Astrocyte (in vitro differentiated cells and primary cell): Measurements from ENCODE around the gene OPTN. TPM values are rescaled to one million over a fixed set of nuclear protein-coding genes. Genes with fewer than 3 reads are reported as not detected.
"Not testable (repeated sequence)": the region's sequence is repeated elsewhere in the genome, so short reads cannot be mapped to it uniquely, and the experiment has no call there.

ENCODE experiments used
- DNase-seq: peaks from one replicate; pipeline ENCODE4 v3.0.0-alpha.2; 2010; ENCODE audit warnings: low read depth
- FAIRE-seq: peaks from 2 replicates; lab custom pipeline; 2011; peaks lifted over from hg19 to GRCh38; lab: Jason Lieb, UNC
- H2AFZ ChIP-seq: 2 replicates; pipeline ENCODE4 v1.6.0; 2012; ENCODE audit warnings: low read depth, low read length, inconsistent platforms
- H3K27ac ChIP-seq: 2 replicates; pipeline ENCODE4 v1.5.1; 2011; ENCODE audit warnings: low read depth, low read length, inconsistent platforms
- H3K27me3 ChIP-seq: 2 replicates; pipeline ENCODE4 v1.6.0; 2011; ENCODE audit warnings: low read length, inconsistent platforms; ENCODE audit not compliant: insufficient read depth
- H3K36me3 ChIP-seq: 2 replicates; pipeline ENCODE4 v1.5.1; 2011; ENCODE audit warnings: low read length, inconsistent platforms; ENCODE audit not compliant: insufficient read depth
- H3K4me1 ChIP-seq: 2 replicates; pipeline ENCODE4 v1.5.1; 2011; ENCODE audit warnings: low read length, inconsistent platforms; ENCODE audit not compliant: insufficient read depth
- H3K4me2 ChIP-seq: 2 replicates; pipeline ENCODE4 v1.6.0; 2012; ENCODE audit warnings: low read length, inconsistent platforms
- H3K4me3 ChIP-seq: 2 replicates; pipeline ENCODE4 v1.5.1; 2011; ENCODE audit warnings: low read depth, mild to moderate bottlenecking, low read length, inconsistent platforms; ENCODE audit not compliant: insufficient read depth
- H3K79me2 ChIP-seq: 2 replicates; pipeline ENCODE4 v1.6.0; 2012; ENCODE audit warnings: mild to moderate bottlenecking, low read length, inconsistent platforms; ENCODE audit not compliant: insufficient read depth
- H3K9ac ChIP-seq: 2 replicates; pipeline ENCODE4 v1.6.0; 2012; ENCODE audit warnings: mild to moderate bottlenecking, low read length, inconsistent platforms
- H3K9me3 ChIP-seq: 2 replicates; pipeline ENCODE4 v1.5.1; 2012; ENCODE audit warnings: low read depth, mild to moderate bottlenecking, low read length, inconsistent platforms; ENCODE audit not compliant: insufficient read depth
- H4K20me1 ChIP-seq: 2 replicates; pipeline ENCODE4 v1.6.0; 2012; ENCODE audit warnings: low read length, inconsistent platforms; ENCODE audit not compliant: insufficient read depth
- H3K27ac Mint-ChIP-seq: one replicate; pipeline ENCODE4 v1.8.0; 2021; ENCODE audit warnings: mild to moderate bottlenecking, mixed read lengths; ENCODE audit not compliant: unreplicated experiment
- H3K27me3 Mint-ChIP-seq: one replicate; pipeline ENCODE4 v1.8.0; 2021; ENCODE audit warnings: low read depth, mixed read lengths; ENCODE audit not compliant: unreplicated experiment
- H3K36me3 Mint-ChIP-seq: one replicate; pipeline ENCODE4 v1.8.0; 2021; ENCODE audit warnings: low read depth, mixed read lengths; ENCODE audit not compliant: unreplicated experiment
- H3K4me1 Mint-ChIP-seq: one replicate; pipeline ENCODE4 v1.8.0; 2021; ENCODE audit warnings: low read depth, mixed read lengths; ENCODE audit not compliant: unreplicated experiment
- H3K4me3 Mint-ChIP-seq: one replicate; pipeline ENCODE4 v1.8.0; 2021; ENCODE audit warnings: mild to moderate bottlenecking, moderate library complexity, mixed read lengths; ENCODE audit not compliant: unreplicated experiment
- H3K9me3 Mint-ChIP-seq: one replicate; pipeline ENCODE4 v1.8.0; 2021; ENCODE audit warnings: mild to moderate bottlenecking, mixed read lengths; ENCODE audit not compliant: unreplicated experiment
- CTCF ChIP-seq: IDR thresholded peaks from 2 replicates; pipeline ENCODE4 v1.5.1; 2011; ENCODE audit warnings: low read depth, mild to moderate bottlenecking, inconsistent platforms, low read length, moderate library complexity; ENCODE audit not compliant: insufficient read depth
- EZH2 ChIP-seq: IDR thresholded peaks from 2 replicates; pipeline ENCODE4 v1.6.1; 2012; ENCODE audit warnings: mild to moderate bottlenecking, low read length, inconsistent platforms; ENCODE audit not compliant: insufficient read depth
- total RNA-seq: library from RNA; stranded (reverse); gene quantifications from 2 replicates; pipeline ENCODE4 v1.2.1, GENCODE V29; 2021

Gene OPTN
- total RNA-seq, 1 donor from 2014 or later: 164 TPM

GRCh38 chr10:13146379-13146778 lies 46.4 kb downstream of the OPTN start:
- Histone ChIP-seq H2AFZ (no peak overlapping the region), H3K79me2 (no peaks in the 10 kb centered on the region), H3K36me3 (peaks cover 5% of the 10 kb centered on the region), H3K27ac (no peak overlapping the region), H3K9me3 (no peaks in the 10 kb centered on the region), H3K27me3 (no peaks in the 10 kb centered on the region), H4K20me1 (peaks cover 4% of the 10 kb centered on the region), H3K9ac (no peak overlapping the region), H3K4me2 (no peak overlapping the region), H3K4me3 (no peak overlapping the region), H3K4me1 (no peaks in the 10 kb centered on the region)
- FAIRE-seq (no peak), DNase-seq (no peak)
- peaks cover 5% of the 10 kb centered on the region for H3K4me1 Mint-ChIP-seq
- peaks cover 5% of the 10 kb centered on the region for H3K9me3 Mint-ChIP-seq
- TF ChIP-seq EZH2: no peak
- TF ChIP-seq CTCF: no peak
- H3K4me3 Mint-ChIP-seq: no peak overlapping the region
- no peaks in the 10 kb centered on the region for H3K27me3 Mint-ChIP-seq
- H3K27ac Mint-ChIP-seq: no peak overlapping the region
- peaks cover 32% of the 10 kb centered on the region for H3K36me3 Mint-ChIP-seq

GRCh38 chr10:13147161-13147560 lies 47.2 kb downstream of the OPTN start:
- peaks cover 5% of the 10 kb centered on the region for H3K9me3 Mint-ChIP-seq
- Histone ChIP-seq H3K79me2 (no peaks in the 10 kb centered on the region), H3K4me1 (no peaks in the 10 kb centered on the region), H3K9ac (no peak overlapping the region), H3K9me3 (no peaks in the 10 kb centered on the region), H2AFZ (no peak overlapping the region), H3K4me3 (no peak overlapping the region), H3K4me2 (no peak overlapping the region), H3K27me3 (no peaks in the 10 kb centered on the region), H3K36me3 (peaks cover 5% of the 10 kb centered on the region), H4K20me1 (peaks cover 4% of the 10 kb centered on the region), H3K27ac (no peak overlapping the region)
- TF ChIP-seq EZH2 (no peak), CTCF (no peak)
- FAIRE-seq (no peak), DNase-seq (no peak)
- H3K27me3 Mint-ChIP-seq: no peaks in the 10 kb centered on the region
- H3K27ac Mint-ChIP-seq: no peak overlapping the region
- H3K4me3 Mint-ChIP-seq: no peak overlapping the region
- peaks cover 5% of the 10 kb centered on the region for H3K4me1 Mint-ChIP-seq
- H3K36me3 Mint-ChIP-seq: peaks cover 29% of the 10 kb centered on the region

- DNase-seq: no peak
- Histone ChIP-seq H3K4me2 (no peak overlapping the region), H3K4me1 (no peaks in the 10 kb centered on the region), H3K79me2 (no peaks in the 10 kb centered on the region), H2AFZ (no peak overlapping the region), H3K9ac (no peak overlapping the region), H3K27me3 (no peaks in the 10 kb centered on the region), H4K20me1 (no peaks in the 10 kb centered on the region), H3K36me3 (no peaks in the 10 kb centered on the region), H3K27ac (no peak overlapping the region), H3K9me3 (no peaks in the 10 kb centered on the region), H3K4me3 (no peak overlapping the region)
- peaks cover under 1% of the 10 kb centered on the region for H3K36me3 Mint-ChIP-seq
- no peaks in the 10 kb centered on the region for H3K27me3 Mint-ChIP-seq
- H3K9me3 Mint-ChIP-seq: peaks cover 4% of the 10 kb centered on the region
- TF ChIP-seq EZH2: no peak
- TF ChIP-seq CTCF: no peak
- H3K4me1 Mint-ChIP-seq: peaks cover 1% of the 10 kb centered on the region
- no peak overlapping the region for H3K4me3 Mint-ChIP-seq
- H3K27ac Mint-ChIP-seq: no peak overlapping the region
- FAIRE-seq: no peak
Measured at GRCh38 chr10:13152296-13152695, 52.3 kb downstream of the OPTN start.

- not testable (repeated sequence) for H3K4me1 ChIP-seq, H3K9me3 ChIP-seq, H3K27ac Mint-ChIP-seq, H3K36me3 Mint-ChIP-seq, H3K79me2 ChIP-seq, H3K27me3 Mint-ChIP-seq, FAIRE-seq, DNase-seq, H2AFZ ChIP-seq, H3K4me3 Mint-ChIP-seq, H3K9me3 Mint-ChIP-seq, H3K9ac ChIP-seq, H3K4me2 ChIP-seq, H3K27ac ChIP-seq, H3K4me1 Mint-ChIP-seq, H3K4me3 ChIP-seq, H3K36me3 ChIP-seq, H4K20me1 ChIP-seq, H3K27me3 ChIP-seq
Measured at GRCh38 chr10:13155860-13156259, 55.9 kb downstream of the OPTN start.
